Transverse colon (tissue), 4 donors: ENCODE data around the gene CRKL. TPM values are rescaled to one million over a fixed set of nuclear protein-coding genes. Genes with fewer than 3 reads are reported as not detected.

Experiments used
- DNase-seq: peaks from one replicate; pipeline ENCODE4 v3.0.0-alpha.2; 2019
- H3K27ac ChIP-seq, 4 donors: fragments of 200-600 bp; sonication (generic); 2 replicates each; pipeline ENCODE4 v1.5.1; 2016 to 2018; ENCODE audit warnings: inconsistent platforms in 4 of 4
- H3K27me3 ChIP-seq: fragments of 200-600 bp; sonication (generic); 2 replicates; pipeline ENCODE4 v1.5.1; 2017; ENCODE audit warnings: inconsistent platforms
- H3K36me3 ChIP-seq, 4 donors: fragments of 200-600 bp; sonication (generic); 2 replicates each; pipeline ENCODE4 v1.5.1; 2017 to 2019; ENCODE audit warnings: inconsistent platforms in 4 of 4
- H3K4me1 ChIP-seq, 4 donors: fragments of 200-600 bp; sonication (generic); 2 replicates each; pipeline ENCODE4 v1.5.1; 2017 to 2020; ENCODE audit warnings: inconsistent platforms in 4 of 4
- H3K4me3 ChIP-seq, 4 donors: fragments of 200-600 bp; sonication (generic); 1 replicate in 1 of 4; 2 replicates in 3 of 4; pipeline versions ENCODE4 v1.5.1 to v1.6.1; 2017 to 2019; ENCODE audit warnings: inconsistent platforms in 4 of 4
- H3K9me3 ChIP-seq, 2 donors: fragments of 200-600 bp; sonication (generic); 2 replicates each; pipeline ENCODE4 v1.5.1; 2017 to 2019; ENCODE audit warnings: inconsistent platforms in 2 of 2
- CTCF ChIP-seq, 5 experiments: fragments of 200-600 bp in 3 of 5; fragments of 450-650 bp in 2 of 5; sonication (generic) in 3 of 5; IDR thresholded peaks; 1 replicate in 2 of 5; 2 replicates in 3 of 5; pipeline ENCODE4 v1.5.1; 2016 to 2017; ENCODE audit warnings: antibody characterized with exemption in 5 of 5, inconsistent platforms in 3 of 5, mild to moderate bottlenecking in 2 of 5, moderate library complexity in 1 of 5
- EP300 ChIP-seq: sonication (generic); formaldehyde crosslinking; IDR thresholded peaks from one replicate; pipeline ENCODE4 v1.6.1; 2017; ENCODE audit warnings: antibody characterized with exemption, low read depth
- POLR2A ChIP-seq: fragments of 450-650 bp; IDR thresholded peaks from one replicate; pipeline ENCODE4 v1.6.1; 2016; ENCODE audit warnings: antibody characterized with exemption, mild to moderate bottlenecking, moderate library complexity
- POLR2AphosphoS5 ChIP-seq, 3 donors: sonication (generic); formaldehyde crosslinking; IDR thresholded peaks; one replicate each; pipeline ENCODE4 v1.6.1; 2016; ENCODE audit warnings: antibody characterized with exemption in 3 of 3
- WGBS, 2 donors: methylation state at CpG; one replicate each; pipeline ENCODE4 v1.1.5; 2018; ENCODE audit warnings: low coverage in 1 of 2; 5-methylcytosine and 5-hydroxymethylcytosine counted together
- in situ Hi-C, 4 donors: fragments of 200-750 bp; cut with MboI; loops; one replicate each; pipeline versions ENCODE4 v1.15.0 to v1.15.1; 2017; ENCODE audit warnings: low sequenced_read_pairs in 3 of 4, low pct_ligation_motif_present in 1 of 4, low pct_unique_long_range_greater_than_20kb in 1 of 4
- intact Hi-C: fragments of 100-400 bp; cut with DNase I; formaldehyde crosslinking; loops from one replicate; pipeline ENCODE4 v1.15.1; 2023; ENCODE audit warnings: low total_unique reads
- total RNA-seq, 4 donors: library from RNA; depleted of rRNA; stranded (reverse); fragments of >200 nt; gene quantifications; one replicate each; pipeline ENCODE4 v1.1.0, GENCODE V29; 2016

CRKL gene
- total RNA-seq, 4 donors from 2014 or later: 37.0 to 56.7 (median 48.6) TPM

DNA sequence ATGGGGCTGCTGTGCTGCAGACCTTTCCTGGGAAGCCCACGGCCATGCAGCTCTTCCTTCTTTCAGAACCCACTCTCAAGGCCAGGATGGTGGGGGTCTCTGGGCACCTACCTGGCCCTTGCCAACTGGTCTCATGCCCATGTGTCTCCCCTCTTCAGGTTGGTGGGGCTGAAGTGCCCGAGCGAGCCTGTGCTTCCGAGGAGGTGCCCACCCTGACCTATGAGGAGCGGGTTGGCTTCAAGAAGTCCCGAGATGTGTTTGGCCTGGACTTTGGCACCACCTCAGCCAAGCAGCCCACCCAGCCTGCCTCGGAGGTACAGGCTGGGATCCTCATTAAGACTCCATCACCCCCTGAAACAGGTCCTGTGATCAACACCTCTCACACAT lies 74.8 kb downstream of the CRKL start:
- intact Hi-C loops: no loop called here
- whole genome bisulfite sequencing, 2 donors: 92% methylated on average over 7 of the region's 7 CpGs; no CpG with 5 or more reads in 1 of the 2 donors
- H3K4me1 ChIP-seq: no peaks in the 10 kb centered on the region
- no peak overlapping the region for H3K4me3 ChIP-seq
- in situ Hi-C loops: no loop called here
- H3K27ac ChIP-seq: no peak overlapping the region
- no peaks in the 10 kb centered on the region for H3K9me3 ChIP-seq
- H3K27me3 ChIP-seq: no peaks in the 10 kb centered on the region
- TF ChIP-seq EP300 (no peak), CTCF (IDR thresholded peaks at IDR 0.05) (no peak)
- peaks cover 0 to 17% (median 0%) of the 10 kb centered on the region in 4 donors for H3K36me3 ChIP-seq
- DNase-seq: no peak

DNA sequence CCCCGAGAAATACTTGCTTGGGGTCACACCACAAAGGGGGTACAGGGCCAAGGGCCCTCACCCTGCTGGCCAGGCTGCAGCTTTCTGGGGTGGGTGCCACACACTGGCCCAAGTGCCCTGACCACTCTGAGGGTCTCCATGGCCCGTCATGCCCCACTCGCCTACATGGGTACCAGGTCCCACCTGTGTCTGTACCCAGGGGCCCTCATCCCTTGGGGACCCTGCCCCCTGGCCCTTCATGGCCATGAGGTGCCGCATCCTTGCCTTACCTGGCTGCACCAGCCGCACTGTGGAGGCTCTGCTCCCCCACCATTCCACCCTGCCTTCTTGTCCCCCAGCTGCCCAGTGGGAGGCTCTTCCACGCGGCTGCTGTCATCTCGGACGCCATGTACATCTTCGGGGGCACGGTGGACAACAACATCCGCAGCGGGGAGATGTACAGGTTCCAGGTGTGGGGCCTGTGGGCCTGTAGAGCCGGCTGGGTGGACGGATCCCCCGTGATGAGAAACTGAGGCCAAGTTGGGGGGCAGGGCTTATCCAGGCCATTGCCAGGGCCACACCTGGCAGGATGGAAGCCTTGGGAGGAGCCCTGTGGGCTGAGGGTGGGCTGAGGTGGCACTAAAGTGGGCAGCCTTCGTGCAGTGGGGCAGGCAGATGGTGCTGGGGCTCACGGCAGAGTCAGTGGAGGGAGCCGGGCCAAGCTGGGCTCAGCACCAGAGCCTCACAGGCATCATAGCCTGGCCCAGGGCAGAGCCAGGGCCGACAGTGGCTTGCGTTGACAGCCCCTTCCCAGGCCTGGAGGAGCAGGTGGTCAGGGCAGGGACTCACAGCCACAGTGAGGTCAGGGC lies 75.5 kb downstream of the CRKL start:
- H3K9me3 ChIP-seq: no peaks in the 10 kb centered on the region
- no peak for DNase-seq
- no peak overlapping the region for H3K4me3 ChIP-seq
- peaks cover 0 to 13% (median 0%) of the 10 kb centered on the region in 4 donors for H3K36me3 ChIP-seq
- 67 to 91% methylated on average over 3 to 21 of the region's 21 CpGs for WGBS, 2 donors
- no peak overlapping the region for H3K27ac ChIP-seq
- no peaks in the 10 kb centered on the region for H3K4me1 ChIP-seq
- intact Hi-C loops (no loop called here), in situ Hi-C loops (no loop called here)
- TF ChIP-seq CTCF (IDR thresholded peaks at IDR 0.05): no peak
- no peaks in the 10 kb centered on the region for H3K27me3 ChIP-seq

DNA sequence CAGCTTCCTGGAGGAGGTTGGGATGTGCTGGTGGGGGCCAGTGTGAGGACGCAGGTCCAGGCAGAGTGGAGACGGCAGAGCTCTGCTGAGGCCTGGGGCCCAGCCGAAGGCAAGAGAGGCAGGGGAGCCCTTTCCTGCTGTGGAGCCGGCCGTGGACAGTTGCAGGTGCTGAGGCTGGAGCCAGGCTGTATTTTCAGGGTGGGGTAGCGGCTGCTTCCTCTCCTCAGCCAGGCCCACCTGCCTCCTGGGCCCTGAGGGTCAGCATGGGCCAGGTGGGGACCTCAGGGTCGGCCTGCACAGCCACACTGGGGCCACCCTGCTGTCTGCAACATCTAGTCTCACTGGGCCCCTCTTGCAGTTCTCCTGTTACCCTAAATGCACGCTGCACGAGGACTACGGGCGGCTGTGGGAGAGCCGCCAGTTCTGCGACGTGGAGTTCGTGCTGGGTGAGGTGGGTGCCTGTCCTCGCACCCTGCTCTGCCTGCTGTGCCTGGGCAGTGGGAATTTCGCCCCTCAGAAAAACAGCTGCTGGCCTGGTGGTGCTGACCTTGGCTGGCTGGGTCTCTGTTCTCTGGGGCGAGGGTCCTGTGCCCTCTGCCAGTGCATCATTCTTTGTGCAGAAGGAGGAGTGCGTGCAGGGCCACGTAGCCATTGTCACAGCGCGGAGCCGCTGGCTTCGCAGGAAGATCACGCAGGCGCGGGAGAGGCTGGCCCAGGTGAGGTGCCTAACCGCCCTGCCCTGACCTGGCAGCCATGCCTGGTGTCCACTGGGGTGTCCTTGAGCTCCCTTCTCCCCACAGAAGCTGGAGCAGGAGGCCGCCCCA lies 76.3 kb downstream of the CRKL start:
- intact Hi-C loops: no loop called here
- Histone ChIP-seq H3K36me3 (peaks cover 0 to 13% (median 0%) of the 10 kb centered on the region in 4 donors), H3K4me1 (no peaks in the 10 kb centered on the region)

More for the DNA sequence above, 76.3 kb downstream of the CRKL start:
- in situ Hi-C loops: no loop called here
- no peak for DNase-seq
- Histone ChIP-seq H3K27ac (no peak overlapping the region), H3K4me3 (no peak overlapping the region), H3K9me3 (no peaks in the 10 kb centered on the region), H3K27me3 (no peaks in the 10 kb centered on the region)
- 94% methylated on average over 20 of the region's 29 CpGs; no CpG with 5 or more reads in 1 of the 2 donors for WGBS, 2 donors
- TF ChIP-seq POLR2A: no peak
- no peak for TF ChIP-seq CTCF (IDR thresholded peaks at IDR 0.05)
- no peak for TF ChIP-seq EP300
- no peak for TF ChIP-seq POLR2AphosphoS5 (IDR thresholded peaks at IDR 0.05)
